Stomach (tissue), 9 donors: ENCODE data around the gene CCNI. TPM values are rescaled to one million over a fixed set of nuclear protein-coding genes. Genes with fewer than 3 reads are reported as not detected.
A peak's percentile ranks its signal among the peaks of the same experiment; 100 is the strongest.

ENCODE experiments used
- DNase-seq, 2 donors: peaks; one replicate each; pipeline versions ENCODE4 v3.0.0 to v3.0.0-alpha.2; 2013 to 2019
- H3K27ac ChIP-seq, 5 donors: fragments of 200-600 bp in 4 of 5; sonication (generic) in 4 of 5; one replicate each; pipeline ENCODE4 v1.5.1; 2013 to 2019; ENCODE audit warnings: mild to moderate bottlenecking in 1 of 5, moderate library complexity in 1 of 5
- H3K27me3 ChIP-seq, 3 donors: fragments of 200-600 bp; sonication (generic); one replicate each; pipeline ENCODE4 v1.5.1; 2017 to 2019; ENCODE audit warnings: mixed run types in 1 of 3
- H3K36me3 ChIP-seq, 4 donors: fragments of 200-600 bp; sonication (generic); 1 replicate in 3 of 4; 2 replicates in 1 of 4; pipeline ENCODE4 v1.5.1; 2016 to 2019
- H3K4me1 ChIP-seq, 4 donors: fragments of 200-600 bp; sonication (generic); one replicate each; pipeline ENCODE4 v1.5.1; 2016 to 2019
- H3K4me3 ChIP-seq, 4 donors: fragments of 200-600 bp; sonication (generic) in 3 of 4; one replicate each; pipeline ENCODE4 v1.5.1; 2016 to 2019; ENCODE audit warnings: mild to moderate bottlenecking in 1 of 4
- H3K9me3 ChIP-seq, 4 donors: fragments of 200-600 bp; sonication (generic); one replicate each; pipeline ENCODE4 v1.5.1; 2016 to 2019
- EP300 ChIP-seq: sonication (generic); formaldehyde crosslinking; IDR thresholded peaks from one replicate; pipeline ENCODE4 v1.6.1; 2017; ENCODE audit warnings: antibody characterized with exemption
- POLR2A ChIP-seq, 4 donors: fragments of 450-650 bp; IDR thresholded peaks; one replicate each; pipeline ENCODE4 v1.6.1; 2016; ENCODE audit warnings: antibody characterized with exemption in 4 of 4, control low read depth in 2 of 4, mild to moderate bottlenecking in 1 of 4, moderate library complexity in 1 of 4
- POLR2AphosphoS5 ChIP-seq, 3 donors: sonication (generic); formaldehyde crosslinking; IDR thresholded peaks; one replicate each; pipeline ENCODE4 v1.6.1; 2016; ENCODE audit warnings: antibody characterized with exemption in 3 of 3
- WGBS, 5 donors: extraction: QIAGEN DNeasy Blood & Tissue Kit in 3 of 5; methylation state at CpG; one replicate each; pipeline versions ENCODE4 v1.1.5 to v1.1.7; 2013 to 2018; 5-methylcytosine and 5-hydroxymethylcytosine counted together
- intact Hi-C: fragments of 100-400 bp; cut with DNase I; formaldehyde crosslinking; loops from one replicate; pipeline ENCODE4 v1.15.1; 2023; ENCODE audit warnings: low total_unique reads
- polyA plus RNA-seq, 3 donors: library from polyadenylated mRNA; stranded (reverse); fragments of 200-250 nt; gene quantifications; one replicate each; pipeline ENCODE4 v1.2.3, GENCODE V29; 2013
- total RNA-seq, 5 donors: library from RNA; depleted of rRNA; stranded (reverse); fragments of >200 nt; gene quantifications; one replicate each; pipeline versions ENCODE4 v1.1.0 to v1.2.3, GENCODE V29; 2014 to 2016
- TF ChIP-seq, protein P1 (sequence below), 7 experiments: fragments of 450-650 bp in 4 of 7; fragments of 200-600 bp in 3 of 7; sonication (generic) in 3 of 7; IDR thresholded peaks; one replicate each; pipeline ENCODE4 v1.5.1; 2016 to 2019; ENCODE audit warnings: antibody characterized with exemption in 7 of 7, control low read depth in 2 of 7, mild to moderate bottlenecking in 1 of 7
- donor health status: healthy with polysubstance abuse.
- donor health status: Bipolar disorder and iron deficiency.
- donor health status: healthy.

Gene CCNI
- total and polyA plus RNA-seq, 8 donors = 43.4 to 278 (median 144) TPM

DNA sequence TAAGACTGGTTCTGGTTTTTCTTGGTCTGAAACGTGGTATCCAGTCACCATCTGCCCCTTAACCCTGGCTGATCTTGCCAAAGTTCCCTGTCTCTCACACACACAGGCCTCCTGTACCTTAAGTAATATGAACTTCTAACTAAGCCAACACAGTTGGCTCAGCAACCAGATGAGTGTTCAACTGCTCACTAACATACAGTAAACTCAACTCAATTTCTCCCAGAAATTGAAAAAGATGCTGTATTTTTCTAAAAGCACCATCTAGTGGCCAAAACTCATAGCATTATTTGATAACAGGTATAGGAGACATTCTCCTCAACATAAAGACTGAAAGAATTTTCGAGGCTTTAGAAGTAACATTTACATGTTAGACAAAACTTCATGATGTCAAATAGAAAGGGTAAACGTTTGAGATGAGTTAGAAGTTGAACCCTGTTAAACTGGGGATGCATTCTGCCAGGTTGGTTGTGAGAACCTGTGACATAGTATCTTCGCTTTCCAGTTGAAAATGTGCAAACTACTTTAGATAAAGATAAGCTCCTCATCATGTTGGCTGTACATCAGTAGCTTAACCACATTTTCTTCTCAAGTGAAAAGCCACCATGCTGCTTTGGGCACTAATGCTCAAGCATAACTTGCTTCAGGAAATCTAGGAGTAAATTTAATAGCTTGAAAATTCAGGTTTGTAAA is 31.2 kb downstream of the CCNI start:
- H3K27ac ChIP-seq = peak overlapping the region in 4 of 5 donors; percentile 15 to 59 (median 33)
- TF ChIP-seq, protein P1, sequence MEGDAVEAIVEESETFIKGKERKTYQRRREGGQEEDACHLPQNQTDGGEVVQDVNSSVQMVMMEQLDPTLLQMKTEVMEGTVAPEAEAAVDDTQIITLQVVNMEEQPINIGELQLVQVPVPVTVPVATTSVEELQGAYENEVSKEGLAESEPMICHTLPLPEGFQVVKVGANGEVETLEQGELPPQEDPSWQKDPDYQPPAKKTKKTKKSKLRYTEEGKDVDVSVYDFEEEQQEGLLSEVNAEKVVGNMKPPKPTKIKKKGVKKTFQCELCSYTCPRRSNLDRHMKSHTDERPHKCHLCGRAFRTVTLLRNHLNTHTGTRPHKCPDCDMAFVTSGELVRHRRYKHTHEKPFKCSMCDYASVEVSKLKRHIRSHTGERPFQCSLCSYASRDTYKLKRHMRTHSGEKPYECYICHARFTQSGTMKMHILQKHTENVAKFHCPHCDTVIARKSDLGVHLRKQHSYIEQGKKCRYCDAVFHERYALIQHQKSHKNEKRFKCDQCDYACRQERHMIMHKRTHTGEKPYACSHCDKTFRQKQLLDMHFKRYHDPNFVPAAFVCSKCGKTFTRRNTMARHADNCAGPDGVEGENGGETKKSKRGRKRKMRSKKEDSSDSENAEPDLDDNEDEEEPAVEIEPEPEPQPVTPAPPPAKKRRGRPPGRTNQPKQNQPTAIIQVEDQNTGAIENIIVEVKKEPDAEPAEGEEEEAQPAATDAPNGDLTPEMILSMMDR (IDR thresholded peaks at IDR 0.05) = peak in 5 of 7 experiments; percentile 27 to 66 (median 51)
- TF ChIP-seq POLR2A (IDR thresholded peaks at IDR 0.05) = no peak
- TF ChIP-seq EP300 = no peak
- TF ChIP-seq POLR2AphosphoS5 (IDR thresholded peaks at IDR 0.05) = no peak
- WGBS, 5 donors = 45 to 58% (median 48%) methylated on average over 4 of the region's 4 CpGs
- peaks cover 0 to 19% (median 7%) of the 10 kb centered on the region in 4 donors for H3K4me1 ChIP-seq
- intact Hi-C loops = no loop called here
- H3K9me3 ChIP-seq = no peaks in the 10 kb centered on the region
- DNase-seq = peak in 1 of 2 donors; percentile 63
- H3K4me3 ChIP-seq = no peak overlapping the region
- no peaks in the 10 kb centered on the region for H3K27me3 ChIP-seq
- H3K36me3 ChIP-seq = peaks cover 6 to 39% (median 36%) of the 10 kb centered on the region in 4 donors

DNA sequence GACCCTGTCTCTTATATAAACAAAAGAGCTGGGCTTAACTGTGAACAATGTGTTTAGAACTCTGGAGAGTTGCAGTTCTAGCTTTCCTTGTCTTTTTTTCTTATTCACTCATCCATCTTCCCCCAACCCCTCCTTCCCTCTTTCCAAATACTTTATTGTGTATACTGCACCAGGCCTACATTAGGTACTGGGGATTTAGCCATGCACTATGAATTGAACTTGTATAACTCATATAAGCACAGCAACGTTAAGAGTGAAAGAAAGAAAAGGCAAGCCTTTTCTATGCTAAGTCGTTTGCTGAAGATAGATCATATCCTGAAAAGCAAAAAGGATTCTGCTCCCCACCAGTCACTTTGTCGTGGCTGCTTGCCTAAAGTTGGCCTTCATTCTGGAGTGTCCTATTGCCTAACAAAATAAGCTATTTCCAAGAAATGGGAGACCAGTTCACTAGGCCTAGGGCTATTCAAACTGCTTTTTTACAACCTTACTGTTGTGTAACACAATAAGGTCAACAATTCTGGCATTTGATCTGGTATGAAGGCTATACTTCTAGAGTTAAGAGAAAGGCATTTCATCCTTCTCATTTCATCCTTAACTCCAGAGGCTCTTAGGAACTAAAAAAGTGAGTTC is 32.2 kb downstream of the CCNI start:
- 51 to 75% (median 56%) methylated on average over 3 of the region's 3 CpGs for WGBS, 5 donors

GRCh38 chr4:77040854-77041725 is 34.7 kb downstream of the CCNI start:
- no peak overlapping the region for H3K27ac ChIP-seq
- intact Hi-C loops = no loop called here
- H3K4me1 ChIP-seq = peaks cover 0 to 15% (median 7%) of the 10 kb centered on the region in 4 donors
- WGBS, 5 donors = 33 to 57% (median 39%) methylated on average over 2 of the region's 2 CpGs
- no peak for DNase-seq
- peaks cover 0 to 21% (median 18%) of the 10 kb centered on the region in 4 donors for H3K36me3 ChIP-seq
- no peak overlapping the region for H3K4me3 ChIP-seq
- no peak for TF ChIP-seq EP300
- TF ChIP-seq, protein P1 (IDR thresholded peaks at IDR 0.05) = no peak
- no peak for TF ChIP-seq POLR2AphosphoS5 (IDR thresholded peaks at IDR 0.05)
- no peaks in the 10 kb centered on the region for H3K27me3 ChIP-seq
- no peaks in the 10 kb centered on the region for H3K9me3 ChIP-seq

More for the DNA sequence above, 32.2 kb downstream of the CCNI start:
- Histone ChIP-seq H3K4me1 (peaks cover 0 to 15% (median 7%) of the 10 kb centered on the region in 4 donors), H3K4me3 (no peak overlapping the region), H3K27ac (peak overlapping the region in 3 of 5 donors; percentile 31 to 59 (median 35)), H3K9me3 (no peaks in the 10 kb centered on the region), H3K36me3 (peaks cover 6 to 39% (median 32%) of the 10 kb centered on the region in 4 donors), H3K27me3 (no peaks in the 10 kb centered on the region)
- intact Hi-C loops = no loop called here
- DNase-seq = no peak
- TF ChIP-seq EP300 (no peak), POLR2AphosphoS5 (IDR thresholded peaks at IDR 0.05) (no peak)
- TF ChIP-seq, protein P1 (IDR thresholded peaks at IDR 0.05) = no peak

- no peak overlapping the region for H3K4me3 ChIP-seq
- H3K36me3 ChIP-seq = peaks cover 5 to 24% (median 17%) of the 10 kb centered on the region in 4 donors
- intact Hi-C loops = no loop called here
- H3K4me1 ChIP-seq = peaks cover 0 to 15% (median 7%) of the 10 kb centered on the region in 4 donors
- no peak for TF ChIP-seq POLR2AphosphoS5 (IDR thresholded peaks at IDR 0.05)
- TF ChIP-seq, protein P1 (IDR thresholded peaks at IDR 0.05) = no peak
- TF ChIP-seq POLR2A (IDR thresholded peaks at IDR 0.05) = no peak
- no peak for TF ChIP-seq EP300
- WGBS, 5 donors = 84 to 94% (median 89%) methylated on average over 1 of the region's 1 CpG
- H3K27ac ChIP-seq = no peak overlapping the region
- no peaks in the 10 kb centered on the region for H3K27me3 ChIP-seq
- DNase-seq = no peak
- H3K9me3 ChIP-seq = no peaks in the 10 kb centered on the region
Observed at GRCh38 chr4:77040270-77040669, 35.5 kb downstream of the CCNI start.
